ENCODE results near the gene NKX3-2. TPM values are rescaled to one million over a fixed set of nuclear protein-coding genes. Genes with fewer than 3 reads are reported as not detected.

The NKX3-2 gene
- total and polyA plus RNA-seq, 10 of the 15 experiments (the other 5 are each of a cell fraction or from before 2014, with no cell fraction given) = not detected

GRCh38 chr4:13526658-13527057, 17.6 kb downstream of the NKX3-2 start:
- no peak for FAIRE-seq

More at GRCh38 chr4:13526658-13527057, 17.6 kb downstream of the NKX3-2 start:
- RAD21 ChIA-PET (ENCODE audit: unreplicated experiment) = no interaction called here
- no peaks in the 10 kb centered on the region for H3K79me2 ChIP-seq (ENCODE audit: control insufficient read depth, insufficient read depth, low read length)
- in situ Hi-C loops (cut with MboI) = loop anchor here (25.0 kb wide), 1 partner anchor 1764 kb away; no protein-coding TSS in a partner anchor
- POLR2A ChIA-PET = no interaction called here
- no peak overlapping the region for H3K4me3 ChIP-seq
- no peak for DNase-seq (ENCODE audit: low read depth, low spot score)
- peaks cover 14% of the 10 kb centered on the region for H3K4me1 ChIP-seq (ENCODE audit: control insufficient read depth, insufficient read depth, low read length)
- SMC1A ChIA-PET (ENCODE audit: uncharacterized antibody, unreplicated experiment) = interaction anchor here (1.0 to 1.8 kb wide), 3 partner anchors 9 to 31 kb away, joined by 3 to 4 read pairs (median 3); no protein-coding TSS in a partner anchor
- no peak overlapping the region for H3K4me2 ChIP-seq (ENCODE audit: control insufficient read depth, insufficient read depth)
- H3K9ac ChIP-seq (ENCODE audit: control insufficient read depth, insufficient read depth, low read length) = no peak overlapping the region
- no peak overlapping the region for H3K27ac ChIP-seq (ENCODE audit: control insufficient read depth, insufficient read depth)
- no TSS peak for BruUV-seq (replicated peaks)
- CTCF ChIA-PET = no interaction called here
- no peak for ATAC-seq
- H4K20me1 ChIP-seq (ENCODE audit: control insufficient read depth, insufficient read depth) = no peaks in the 10 kb centered on the region
- peaks cover 10% of the 10 kb centered on the region for H3K9me3 ChIP-seq (replicated peaks; ENCODE audit: control insufficient read depth, insufficient read depth, low read length)
- TF ChIP-seq HDAC2 (IDR thresholded peaks at IDR 0.05) (no peak), SUPT20H (IDR thresholded peaks at IDR 0.05; ENCODE audit: borderline replicate concordance, control insufficient read depth, low read depth, low read length) (no peak), BCLAF1 (IDR thresholded peaks at IDR 0.05) (no peak), SRF (IDR thresholded peaks at IDR 0.05; ENCODE audit: low read depth in 2 of 2, low read length in 2 of 2) (no peak)
- intact Hi-C loops (cut with micrococcal nuclease; ENCODE audit: unreplicated experiment) = loop anchor here (5.0 kb wide), 1 partner anchor 599 kb away; no protein-coding TSS in a partner anchor
- H3K27me3 ChIP-seq (replicated peaks in 1 of 2; ENCODE audit: control insufficient read depth in 2 of 2, insufficient read depth in 2 of 2, low read length in 1 of 2) = peaks cover 10 to 12% of the 10 kb centered on the region in 2 experiments
- H2AFZ ChIP-seq (ENCODE audit: control insufficient read depth, low read depth, low read length) = no peak overlapping the region
- no peaks in the 10 kb centered on the region for H3K36me3 ChIP-seq (ENCODE audit: control insufficient read depth in 2 of 2, insufficient read depth in 2 of 2, low read length in 1 of 2)
- 89% methylated on average over 3 of the region's 3 CpGs for WGBS (ENCODE audit: insufficient coverage, insufficient replicate concordance, low lambda C conversion rate, missing lambda C conversion rate)
